SK-N-SH treated with all-trans-retinoic acid at 6 μM for 48 hours (cell line): ENCODE data around the gene PMAIP1.
A peak's percentile ranks its signal among the peaks of the same experiment; 100 is the strongest.

Experiments used
- ATAC-seq: fragments of 200-7000 bp; cut with Tn5 transposase; 3 replicates; pipeline ENCODE4 v1.9.1; 2020; ENCODE audit warnings: mild to moderate bottlenecking, moderate library complexity
- ARNTL ChIP-seq: fragments of 450-650 bp; formaldehyde crosslinking; IDR thresholded peaks from 2 replicates; pipeline ENCODE4 v1.5.0; 2020; ENCODE audit warnings: low read depth, mild to moderate bottlenecking, moderate library complexity, borderline replicate concordance
- BACH2 ChIP-seq: fragments of 250-450 bp; sonication (Bioruptor Pico); IDR thresholded peaks from 2 replicates; pipeline ENCODE4 v1.9.0; 2021; ENCODE audit warnings: mild to moderate bottlenecking, borderline replicate concordance
- CREB5 ChIP-seq: fragments of 250-450 bp; sonication (Bioruptor Pico); IDR thresholded peaks from 2 replicates; pipeline ENCODE4 v1.5.1; 2020; ENCODE audit warnings: low read depth, mild to moderate bottlenecking, moderate library complexity
- CSDC2 ChIP-seq: fragments of 250-450 bp; sonication (Bioruptor Pico); IDR thresholded peaks from 2 replicates; pipeline ENCODE4 v1.5.0; 2020; ENCODE audit warnings: mild to moderate bottlenecking, moderate library complexity
- ESRRG ChIP-seq: fragments of 250-450 bp; sonication (Bioruptor Pico); IDR thresholded peaks from 2 replicates; pipeline ENCODE4 v1.6.1; 2021; ENCODE audit warnings: mild to moderate bottlenecking
- GLIS3 ChIP-seq: fragments of 250-450 bp; sonication (Bioruptor Pico); IDR thresholded peaks from 2 replicates; pipeline ENCODE4 v1.5.0; 2020; ENCODE audit warnings: mild to moderate bottlenecking, moderate library complexity
- ISL1 ChIP-seq: fragments of 250-450 bp; sonication (Bioruptor Pico); IDR thresholded peaks from 2 replicates; pipeline ENCODE4 v2.1.2; 2022; ENCODE audit warnings: mild to moderate bottlenecking, moderate library complexity
- OSR1 ChIP-seq: fragments of 250-450 bp; sonication (Bioruptor Pico); IDR thresholded peaks from 2 replicates; pipeline ENCODE4 v1.8.0; 2022; ENCODE audit warnings: moderate library complexity, mild to moderate bottlenecking, inconsistent platforms
- POU6F1 ChIP-seq: fragments of 250-450 bp; sonication (Bioruptor Pico); IDR thresholded peaks from 2 replicates; pipeline ENCODE4 v1.8.0; 2021; ENCODE audit warnings: low read depth, mild to moderate bottlenecking, moderate library complexity, borderline replicate concordance
- PPARA ChIP-seq: fragments of 250-450 bp; sonication (Bioruptor Pico); IDR thresholded peaks from 2 replicates; pipeline ENCODE4 v1.5.0; 2020; ENCODE audit warnings: mild to moderate bottlenecking, borderline replicate concordance
- RARB ChIP-seq: fragments of 250-450 bp; sonication (Bioruptor Pico); IDR thresholded peaks from 2 replicates; pipeline ENCODE4 v1.8.0; 2021; ENCODE audit warnings: mild to moderate bottlenecking, moderate library complexity
- TCF4 ChIP-seq: fragments of 250-450 bp; sonication (Bioruptor Pico); IDR thresholded peaks from 2 replicates; pipeline ENCODE4 v1.8.0; 2021; ENCODE audit warnings: mild to moderate bottlenecking, moderate library complexity, borderline replicate concordance
- TOX ChIP-seq: fragments of 250-450 bp; sonication (Bioruptor Pico); IDR thresholded peaks from 2 replicates; pipeline ENCODE4 v1.8.0; 2021; ENCODE audit warnings: mild to moderate bottlenecking, moderate library complexity, borderline replicate concordance
- ZC3H10 ChIP-seq: fragments of 250-450 bp; sonication (Bioruptor Pico); IDR thresholded peaks from 2 replicates; pipeline ENCODE4 v1.5.1; 2021; ENCODE audit warnings: mild to moderate bottlenecking, moderate library complexity
- ZFP3 ChIP-seq: fragments of 250-450 bp; sonication (Bioruptor Pico); IDR thresholded peaks from 2 replicates; pipeline ENCODE4 v1.5.0; 2020; ENCODE audit warnings: mild to moderate bottlenecking, moderate library complexity
- ZFP30 ChIP-seq: fragments of 450-650 bp; formaldehyde crosslinking; IDR thresholded peaks from 2 replicates; pipeline ENCODE4 v1.5.0; 2022; ENCODE audit warnings: mild to moderate bottlenecking, moderate library complexity
- ZNF565 ChIP-seq: fragments of 450-650 bp; formaldehyde crosslinking; conservative IDR thresholded peaks from 2 replicates; pipeline ENCODE4 v1.5.0; 2020; ENCODE audit warnings: low read depth, mild to moderate bottlenecking, moderate library complexity
- ZNF70 ChIP-seq: fragments of 450-650 bp; formaldehyde crosslinking; IDR thresholded peaks from 2 replicates; pipeline ENCODE4 v1.5.0; 2020; ENCODE audit warnings: mild to moderate bottlenecking, moderate library complexity
- ZNF8 ChIP-seq: fragments of 450-650 bp; formaldehyde crosslinking; IDR thresholded peaks from 2 replicates; pipeline ENCODE4 v1.5.0; 2020; ENCODE audit warnings: mild to moderate bottlenecking, moderate library complexity
- TF ChIP-seq, protein P1 (sequence below): fragments of 250-450 bp; sonication (Bioruptor Pico); IDR thresholded peaks from 2 replicates; pipeline ENCODE4 v1.5.0; 2020; ENCODE audit warnings: mild to moderate bottlenecking, moderate library complexity
- TF ChIP-seq, protein P2 (sequence below): fragments of 250-450 bp; sonication (Bioruptor Pico); IDR thresholded peaks from 2 replicates; pipeline ENCODE4 v1.5.1; 2021; ENCODE audit warnings: mild to moderate bottlenecking, moderate library complexity

Gene PMAIP1

GRCh38 chr18:59873641-59874040 is 26.2 kb upstream of the PMAIP1 start (continued):
- TF ChIP-seq TCF4, result no peak

DNA sequence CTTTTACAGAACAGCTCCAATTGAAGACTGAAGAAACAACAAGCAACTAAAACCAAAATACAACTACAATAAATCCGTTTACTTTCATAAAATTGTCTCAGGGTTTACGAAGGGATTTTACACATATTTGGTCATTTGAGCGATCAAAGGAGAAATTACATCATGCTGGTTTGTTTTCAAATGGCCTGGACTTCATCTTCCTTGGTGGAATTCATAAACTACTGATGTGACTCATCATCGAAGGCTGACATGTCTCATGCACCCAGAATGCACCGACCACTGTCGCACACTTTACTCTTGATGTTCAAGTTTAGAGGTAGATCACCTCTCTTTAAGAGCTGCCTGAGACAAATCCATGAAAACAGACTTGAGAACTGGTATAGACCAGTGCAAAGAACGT is 25.6 kb upstream of the PMAIP1 start:
- TF ChIP-seq PPARA (CRISPR knock-in tag) (no peak), BACH2 (no peak), ARNTL (CRISPR knock-in tag) (no peak), ZNF70 (CRISPR knock-in tag) (no peak), ZC3H10 (CRISPR knock-in tag) (no peak), POU6F1 (no peak), ZFP30 (no peak), GLIS3 (no peak), ESRRG (CRISPR knock-in tag) (no peak), ZNF8 (CRISPR knock-in tag) (peak; percentile 48; the same call in 1 of the 2 replicates), OSR1 (no peak), CSDC2 (no peak), TCF4 (no peak), CREB5 (CRISPR knock-in tag) (no peak), RARB (CRISPR knock-in tag) (no peak), ISL1 (peak; percentile 43; the same call in 1 of the 2 replicates), TOX (CRISPR knock-in tag) (peak; percentile 54; the same call in 1 of the 2 replicates), ZFP3 (CRISPR knock-in tag) (no peak), ZNF565 (CRISPR knock-in tag) (no peak)
- TF ChIP-seq, protein P1, sequence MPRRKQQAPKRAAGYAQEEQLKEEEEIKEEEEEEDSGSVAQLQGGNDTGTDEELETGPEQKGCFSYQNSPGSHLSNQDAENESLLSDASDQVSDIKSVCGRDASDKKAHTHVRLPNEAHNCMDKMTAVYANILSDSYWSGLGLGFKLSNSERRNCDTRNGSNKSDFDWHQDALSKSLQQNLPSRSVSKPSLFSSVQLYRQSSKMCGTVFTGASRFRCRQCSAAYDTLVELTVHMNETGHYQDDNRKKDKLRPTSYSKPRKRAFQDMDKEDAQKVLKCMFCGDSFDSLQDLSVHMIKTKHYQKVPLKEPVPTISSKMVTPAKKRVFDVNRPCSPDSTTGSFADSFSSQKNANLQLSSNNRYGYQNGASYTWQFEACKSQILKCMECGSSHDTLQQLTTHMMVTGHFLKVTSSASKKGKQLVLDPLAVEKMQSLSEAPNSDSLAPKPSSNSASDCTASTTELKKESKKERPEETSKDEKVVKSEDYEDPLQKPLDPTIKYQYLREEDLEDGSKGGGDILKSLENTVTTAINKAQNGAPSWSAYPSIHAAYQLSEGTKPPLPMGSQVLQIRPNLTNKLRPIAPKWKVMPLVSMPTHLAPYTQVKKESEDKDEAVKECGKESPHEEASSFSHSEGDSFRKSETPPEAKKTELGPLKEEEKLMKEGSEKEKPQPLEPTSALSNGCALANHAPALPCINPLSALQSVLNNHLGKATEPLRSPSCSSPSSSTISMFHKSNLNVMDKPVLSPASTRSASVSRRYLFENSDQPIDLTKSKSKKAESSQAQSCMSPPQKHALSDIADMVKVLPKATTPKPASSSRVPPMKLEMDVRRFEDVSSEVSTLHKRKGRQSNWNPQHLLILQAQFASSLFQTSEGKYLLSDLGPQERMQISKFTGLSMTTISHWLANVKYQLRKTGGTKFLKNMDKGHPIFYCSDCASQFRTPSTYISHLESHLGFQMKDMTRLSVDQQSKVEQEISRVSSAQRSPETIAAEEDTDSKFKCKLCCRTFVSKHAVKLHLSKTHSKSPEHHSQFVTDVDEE (CRISPR knock-in tag), result no peak
- TF ChIP-seq, protein P2, sequence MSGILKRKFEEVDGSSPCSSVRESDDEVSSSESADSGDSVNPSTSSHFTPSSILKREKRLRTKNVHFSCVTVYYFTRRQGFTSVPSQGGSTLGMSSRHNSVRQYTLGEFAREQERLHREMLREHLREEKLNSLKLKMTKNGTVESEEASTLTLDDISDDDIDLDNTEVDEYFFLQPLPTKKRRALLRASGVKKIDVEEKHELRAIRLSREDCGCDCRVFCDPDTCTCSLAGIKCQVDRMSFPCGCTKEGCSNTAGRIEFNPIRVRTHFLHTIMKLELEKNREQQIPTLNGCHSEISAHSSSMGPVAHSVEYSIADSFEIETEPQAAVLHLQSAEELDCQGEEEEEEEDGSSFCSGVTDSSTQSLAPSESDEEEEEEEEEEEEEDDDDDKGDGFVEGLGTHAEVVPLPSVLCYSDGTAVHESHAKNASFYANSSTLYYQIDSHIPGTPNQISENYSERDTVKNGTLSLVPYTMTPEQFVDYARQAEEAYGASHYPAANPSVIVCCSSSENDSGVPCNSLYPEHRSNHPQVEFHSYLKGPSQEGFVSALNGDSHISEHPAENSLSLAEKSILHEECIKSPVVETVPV (CRISPR knock-in tag), result no peak
- TF ChIP-seq, all 23 proteins: peak for 3
- peak; percentile 81 for ATAC-seq

- TF ChIP-seq ZNF8 (CRISPR knock-in tag), result peak; percentile 22; the same call in 1 of the 2 replicates
- TF ChIP-seq PPARA (CRISPR knock-in tag), result no peak
- TF ChIP-seq, all 23 proteins: peak for 1
- ATAC-seq, result no peak
Measured at GRCh38 chr18:59876310-59876626, 23.5 kb upstream of the PMAIP1 start.

DNA sequence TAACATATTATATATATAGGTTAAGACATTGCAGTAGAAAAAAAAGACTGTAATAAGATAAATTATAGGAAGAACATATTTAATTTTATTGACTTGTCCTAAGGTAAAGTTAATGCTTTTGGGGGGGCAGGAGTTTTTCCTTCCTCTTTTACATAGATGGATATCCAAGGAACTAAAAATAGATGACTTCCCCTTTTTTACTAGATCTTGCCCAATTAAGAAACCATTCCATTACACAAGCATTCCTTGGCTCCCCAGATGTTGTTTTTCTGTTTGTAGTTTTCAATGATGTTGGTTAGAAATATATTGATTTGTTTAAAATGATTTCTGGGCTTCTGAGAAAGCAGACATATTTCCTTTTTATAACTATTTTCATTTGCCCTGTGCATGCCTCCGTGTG is 22.4 kb upstream of the PMAIP1 start:
- TF ChIP-seq CSDC2 (no peak), ZNF8 (CRISPR knock-in tag) (no peak), ZNF565 (CRISPR knock-in tag) (no peak), ZFP3 (CRISPR knock-in tag) (no peak), TOX (CRISPR knock-in tag) (no peak), BACH2 (no peak), TCF4 (no peak)
- no peak for ATAC-seq

- TF ChIP-seq ZNF70 (CRISPR knock-in tag) (no peak), TOX (CRISPR knock-in tag) (no peak), CREB5 (CRISPR knock-in tag) (no peak), ESRRG (CRISPR knock-in tag) (no peak), OSR1 (no peak)
- no peak for ATAC-seq
Measured at GRCh38 chr18:59878644-59879043, 21.2 kb upstream of the PMAIP1 start.
